OCI-LY3 (cell line): ENCODE data around the gene OR51V1.

Source experiments
- EZH2phosphoT487 ChIP-seq: fragments of 200-600 bp; shearing (Covaris generic); IDR thresholded peaks from 2 replicates; pipeline ENCODE4 v1.6.1; 2018; ENCODE audit warnings: antibody characterized with exemption, mixed run types, low read depth
- TF ChIP-seq, protein P1 (sequence below): fragments of 200-600, 300-600 bp; sonication (generic); IDR thresholded peaks from 2 replicates; pipeline ENCODE4 v1.5.1; 2014; ENCODE audit warnings: antibody characterized with exemption, low read length, low read depth

DNA sequence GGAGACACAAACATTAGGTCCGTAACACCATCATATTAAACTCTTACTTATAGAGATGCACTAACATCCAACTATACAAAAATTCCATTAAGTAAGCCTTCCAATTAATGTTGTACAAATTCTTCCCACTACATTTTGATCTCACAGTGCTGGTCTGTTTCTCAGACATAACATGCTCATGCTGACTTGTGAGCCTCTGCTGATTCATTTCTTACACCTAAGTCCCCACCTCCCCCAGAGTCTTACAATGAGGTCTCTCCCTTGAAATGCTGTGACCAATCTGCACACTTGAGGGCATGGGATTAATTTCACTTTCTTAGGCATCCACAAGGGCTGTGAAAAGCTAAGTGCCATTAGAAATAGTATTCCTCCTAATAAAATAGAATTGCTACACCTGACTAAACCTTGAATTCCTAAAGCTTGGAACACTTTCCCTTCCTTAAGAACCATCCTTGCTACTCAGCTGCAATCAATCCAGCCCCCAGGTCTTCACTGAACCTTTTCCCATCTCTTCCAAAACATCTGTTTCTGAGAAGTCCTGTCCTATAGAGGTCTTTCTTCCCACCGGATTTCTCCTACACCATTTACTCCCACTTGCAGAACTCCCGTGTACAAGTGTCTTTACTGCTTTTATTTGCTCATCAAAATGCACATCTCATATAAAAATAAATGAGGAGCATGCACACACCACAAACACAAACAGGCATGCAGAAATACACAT is 47.1 kb upstream of the OR51V1 start:
- TF ChIP-seq, protein P1, sequence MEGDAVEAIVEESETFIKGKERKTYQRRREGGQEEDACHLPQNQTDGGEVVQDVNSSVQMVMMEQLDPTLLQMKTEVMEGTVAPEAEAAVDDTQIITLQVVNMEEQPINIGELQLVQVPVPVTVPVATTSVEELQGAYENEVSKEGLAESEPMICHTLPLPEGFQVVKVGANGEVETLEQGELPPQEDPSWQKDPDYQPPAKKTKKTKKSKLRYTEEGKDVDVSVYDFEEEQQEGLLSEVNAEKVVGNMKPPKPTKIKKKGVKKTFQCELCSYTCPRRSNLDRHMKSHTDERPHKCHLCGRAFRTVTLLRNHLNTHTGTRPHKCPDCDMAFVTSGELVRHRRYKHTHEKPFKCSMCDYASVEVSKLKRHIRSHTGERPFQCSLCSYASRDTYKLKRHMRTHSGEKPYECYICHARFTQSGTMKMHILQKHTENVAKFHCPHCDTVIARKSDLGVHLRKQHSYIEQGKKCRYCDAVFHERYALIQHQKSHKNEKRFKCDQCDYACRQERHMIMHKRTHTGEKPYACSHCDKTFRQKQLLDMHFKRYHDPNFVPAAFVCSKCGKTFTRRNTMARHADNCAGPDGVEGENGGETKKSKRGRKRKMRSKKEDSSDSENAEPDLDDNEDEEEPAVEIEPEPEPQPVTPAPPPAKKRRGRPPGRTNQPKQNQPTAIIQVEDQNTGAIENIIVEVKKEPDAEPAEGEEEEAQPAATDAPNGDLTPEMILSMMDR = no peak
- no peak for TF ChIP-seq EZH2phosphoT487
